ENCODE measurements around the gene ACTRT2.

ACTRT2 gene

GRCh38 chr1:3065396-3065795, 44.1 kb downstream of the ACTRT2 start:
- in situ Hi-C loops (cut with HindIII; ENCODE audit: low sequenced_read_pairs) = no loop called here

GRCh38 chr1:3065797-3066196, 44.5 kb downstream of the ACTRT2 start:
- in situ Hi-C loops (cut with HindIII; ENCODE audit: low sequenced_read_pairs) = no loop called here

GRCh38 chr1:3066250-3066711, 45.0 kb downstream of the ACTRT2 start:
- in situ Hi-C loops (cut with HindIII; ENCODE audit: low sequenced_read_pairs) = no loop called here

- in situ Hi-C loops (cut with HindIII; ENCODE audit: low sequenced_read_pairs) = no loop called here
Measured at GRCh38 chr1:3066826-3067225, 45.6 kb downstream of the ACTRT2 start.

- in situ Hi-C loops (cut with HindIII; ENCODE audit: low sequenced_read_pairs) = no loop called here
Measured at GRCh38 chr1:3067301-3067670, 46.0 kb downstream of the ACTRT2 start.

- in situ Hi-C loops (cut with HindIII; ENCODE audit: low sequenced_read_pairs) = no loop called here
Measured at GRCh38 chr1:3067671-3068563, 46.6 kb downstream of the ACTRT2 start.

- in situ Hi-C loops (cut with HindIII; ENCODE audit: low sequenced_read_pairs) = no loop called here
Measured at GRCh38 chr1:3068564-3069431, 47.5 kb downstream of the ACTRT2 start, which contains the start of gene PRDM16. Gene PRDM16, plus strand, starts transcription at chr1:3069203. Its CDS starts 57 bp downstream, at chr1:3069260.

- in situ Hi-C loops (cut with HindIII; ENCODE audit: low sequenced_read_pairs) = no loop called here
Measured at GRCh38 chr1:3069491-3070308, 48.4 kb downstream of the ACTRT2 start.

- in situ Hi-C loops (cut with HindIII; ENCODE audit: low sequenced_read_pairs) = no loop called here
Measured at GRCh38 chr1:3070309-3070643, 49.0 kb downstream of the ACTRT2 start.

GRCh38 chr1:3070644-3071564, 49.6 kb downstream of the ACTRT2 start:
- in situ Hi-C loops (cut with HindIII; ENCODE audit: low sequenced_read_pairs) = no loop called here

GRCh38 chr1:3071565-3072390, 50.5 kb downstream of the ACTRT2 start:
- in situ Hi-C loops (cut with HindIII; ENCODE audit: low sequenced_read_pairs) = no loop called here
